Endothelial cell of umbilical vein (primary cell): ENCODE data around the gene CLDN16. TPM values are rescaled to one million over a fixed set of nuclear protein-coding genes. Genes with fewer than 3 reads are reported as not detected.

ENCODE experiments used
- BruUV-seq: library from RNA; stranded (reverse); fragments of 400-500 nt; replicated peaks from 2 replicates; lab custom pipeline; 2021; lab: Mats Ljungman, UMichigan
- CTCF ChIA-PET: fragments of 300-600, 350-600 bp; sonication (Branson Sonifier 250); formaldehyde crosslinking; loops from one replicate; lab custom pipeline; 2021; ENCODE audit warnings: antibody characterized with exemption, inconsistent platforms; lab: Charles Lee
- POLR2A ChIA-PET: fragments of 300-600, 350-600 bp; sonication (Branson Sonifier 250); formaldehyde crosslinking; loops from one replicate; lab custom pipeline; 2021; ENCODE audit warnings: antibody characterized with exemption, inconsistent platforms; lab: Charles Lee
- DNase-seq: peaks from one replicate; pipeline ENCODE4 v3.0.0-alpha.2; 2011; ENCODE audit warnings: low read depth, low spot score
- FAIRE-seq: peaks from 2 replicates; lab custom pipeline; 2011; peaks lifted over from hg19 to GRCh38; lab: Jason Lieb, UNC
- H2AFZ ChIP-seq: 2 replicates; pipeline ENCODE4 v1.6.0; 2012; ENCODE audit warnings: low read depth, low read length, control low read depth, inconsistent platforms
- H3K27ac ChIP-seq: 2 replicates; pipeline ENCODE4 v1.5.1; 2011; ENCODE audit warnings: low read depth, mild to moderate bottlenecking, control low read depth, low read length, moderate library complexity; ENCODE audit not compliant: insufficient read depth
- H3K27me3 ChIP-seq, 2 experiments: 2 replicates each; pipeline versions ENCODE4 v1.6.0 to v1.6.1; 2011; ENCODE audit warnings: low read length in 2 of 2, mixed read lengths in 1 of 2; ENCODE audit not compliant: control insufficient read depth in 2 of 2, insufficient read depth in 2 of 2
- H3K36me3 ChIP-seq, 2 experiments: 2 replicates in 1 of 2; 3 replicates in 1 of 2; pipeline ENCODE4 v1.5.1; 2011; ENCODE audit warnings: low read length in 2 of 2, mild to moderate bottlenecking in 1 of 2, moderate library complexity in 1 of 2; ENCODE audit not compliant: control insufficient read depth in 2 of 2, insufficient read depth in 2 of 2; ENCODE audit errors: extremely low read depth in 1 of 2
- H3K4me1 ChIP-seq: 3 replicates; pipeline ENCODE4 v1.5.1; 2011; ENCODE audit warnings: mild to moderate bottlenecking, low read length; ENCODE audit not compliant: control insufficient read depth, insufficient read depth; ENCODE audit errors: extremely low read depth
- H3K4me2 ChIP-seq: 2 replicates; pipeline ENCODE4 v1.6.1; 2011; ENCODE audit warnings: low read length, control low read depth, mixed read lengths; ENCODE audit not compliant: insufficient read depth
- H3K4me3 ChIP-seq, 3 experiments: fragments of 200-600 bp in 1 of 3; sonication (generic), shearing (Covaris generic) in 1 of 3; replicated peaks in 1 of 3; 2 replicates each; pipeline ENCODE4 v1.5.1; 2011 to 2016; ENCODE audit warnings: control low read depth in 3 of 3, low read length in 3 of 3, mild to moderate bottlenecking in 2 of 3, inconsistent platforms in 1 of 3, low read depth in 1 of 3, moderate library complexity in 1 of 3; ENCODE audit not compliant: insufficient read depth in 1 of 3
- H3K79me2 ChIP-seq: 2 replicates; pipeline ENCODE4 v1.6.0; 2012; ENCODE audit warnings: low read length, inconsistent platforms; ENCODE audit not compliant: control insufficient read depth, insufficient read depth
- H3K9ac ChIP-seq: replicated peaks from 2 replicates; pipeline ENCODE3; 2011; ENCODE audit warnings: low read length, control low read depth; ENCODE audit not compliant: insufficient read depth; ENCODE audit errors: extremely low read depth
- H3K9me1 ChIP-seq: replicated peaks from 3 replicates; pipeline ENCODE4 v1.6.0; 2011; ENCODE audit warnings: mild to moderate bottlenecking, low read length; ENCODE audit not compliant: control insufficient read depth, insufficient read depth; ENCODE audit errors: extremely low read depth
- H3K9me3 ChIP-seq: replicated peaks from 2 replicates; pipeline ENCODE4 v1.5.1; 2012; ENCODE audit warnings: low read length, inconsistent platforms; ENCODE audit not compliant: control insufficient read depth, insufficient read depth
- H4K20me1 ChIP-seq: replicated peaks from 2 replicates; pipeline ENCODE3; 2011; ENCODE audit warnings: mild to moderate bottlenecking, low read length; ENCODE audit not compliant: control insufficient read depth, insufficient read depth; ENCODE audit errors: extremely low read depth
- CTCF ChIP-seq, 2 donors: IDR thresholded peaks; 1 replicate in 1 of 2; 2 replicates in 1 of 2; pipeline ENCODE4 v1.5.1; 2011; ENCODE audit warnings: low read length in 2 of 2, mild to moderate bottlenecking in 2 of 2, moderate library complexity in 2 of 2, control low read depth in 1 of 2, inconsistent platforms in 1 of 2, low read depth in 1 of 2; ENCODE audit not compliant: insufficient read depth in 1 of 2; ENCODE audit errors: extremely low read depth in 1 of 2
- EZH2 ChIP-seq: IDR thresholded peaks from 2 replicates; pipeline ENCODE4 v1.6.1; 2012; ENCODE audit warnings: borderline replicate concordance, low read depth, mild to moderate bottlenecking, moderate library complexity, low read length, inconsistent platforms; ENCODE audit not compliant: severe bottlenecking
- FOS ChIP-seq: IDR thresholded peaks from 2 replicates; pipeline ENCODE4 v1.6.1; 2011; ENCODE audit warnings: mild to moderate bottlenecking, low read length, moderate library complexity, borderline replicate concordance; ENCODE audit not compliant: insufficient read depth
- GATA2 ChIP-seq: IDR thresholded peaks from 2 replicates; pipeline ENCODE4 v1.7.0; 2011; ENCODE audit warnings: low read depth, mild to moderate bottlenecking, moderate library complexity, mixed read lengths, low read length; ENCODE audit not compliant: insufficient read length, insufficient read depth
- JUN ChIP-seq: IDR thresholded peaks from 2 replicates; pipeline ENCODE4 v1.6.1; 2011; ENCODE audit warnings: borderline replicate concordance, low read depth; ENCODE audit not compliant: insufficient read length, insufficient read depth
- MAX ChIP-seq: IDR thresholded peaks from 2 replicates; pipeline ENCODE4 v1.6.1; 2011; ENCODE audit not compliant: insufficient read depth, insufficient read length
- MYC ChIP-seq: IDR thresholded peaks from one replicate; pipeline ENCODE4 v1.6.1; 2011; ENCODE audit warnings: mild to moderate bottlenecking, low read depth, low read length
- POLR2A ChIP-seq: IDR thresholded peaks from 2 replicates; pipeline ENCODE4 v1.6.1; 2012; ENCODE audit warnings: low read depth, mild to moderate bottlenecking, control low read depth, low read length
- POLR2AphosphoS5 ChIP-seq: IDR thresholded peaks from 2 replicates; pipeline ENCODE4 v1.6.1; 2012; ENCODE audit warnings: low read depth, mild to moderate bottlenecking, control low read depth, low read length, moderate library complexity; ENCODE audit not compliant: insufficient read depth
- dilution Hi-C: fragments of 300-500 bp; cut with MboI; formaldehyde crosslinking; loops from one replicate; pipeline ENCODE4 v1.15.0; 2019; ENCODE audit warnings: low sequenced_read_pairs; ENCODE audit not compliant: extremely low pct_ligation_motif_present
- intact Hi-C: fragments of 100-400 bp; cut with micrococcal nuclease; formaldehyde crosslinking; loops from one replicate; pipeline ENCODE4 v1.10.0; 2022
- polyA plus RNA-seq, 4 experiments: library from polyadenylated mRNA; depleted of rRNA in 3 of 4; stranded (reverse) in 3 of 4; unstranded in 1 of 4; fragments of >200 nt; gene quantifications; 2 replicates each; pipeline versions ENCODE4 v1.2.1 to v1.2.3, GENCODE V29; 2011 to 2012; ENCODE audit warnings: missing spikeins in 1 of 4
- total RNA-seq: library from RNA; stranded (reverse); gene quantifications from 2 replicates; pipeline ENCODE4 v1.2.3, GENCODE V29; 2021

The CLDN16 gene
- total and polyA plus RNA-seq, 2 donors (not counting 3 experiments of a cell fraction or from before 2014, with no cell fraction given), result 0.01 TPM; not detected in 1

- intact Hi-C loops, result no loop called here
- H3K4me3 ChIP-seq, result no peak overlapping the region
- CTCF ChIA-PET, result interaction anchor here (0.8 to 1.4 kb wide), 3 partner anchors 8 to 55 kb away, joined by 3 to 4 read pairs (median 4); no protein-coding TSS in a partner anchor
- no peaks in the 10 kb centered on the region for H3K9me3 ChIP-seq
- no peaks in the 10 kb centered on the region for H3K27me3 ChIP-seq
- no peak overlapping the region for H3K27ac ChIP-seq
- TF ChIP-seq EZH2 (no peak), MAX (no peak), CTCF (IDR thresholded peaks at IDR 0.05; ENCODE audit: extremely low read depth in 1 of 2, insufficient read depth in 1 of 2, low read depth in 1 of 2, low read length in 2 of 2) (no peak), MYC (no peak), POLR2AphosphoS5 (no peak), JUN (no peak), FOS (no peak), POLR2A (no peak), GATA2 (no peak)
- no peaks in the 10 kb centered on the region for H3K9me1 ChIP-seq
- no peaks in the 10 kb centered on the region for H3K36me3 ChIP-seq
- no peak for DNase-seq
- POLR2A ChIA-PET, result no interaction called here
- H3K9ac ChIP-seq, result no peak overlapping the region
- BruUV-seq, result no TSS peak
- no peaks in the 10 kb centered on the region for H3K79me2 ChIP-seq
- no peak overlapping the region for H2AFZ ChIP-seq
- no peak overlapping the region for H3K4me2 ChIP-seq
- dilution Hi-C loops, result no loop called here
- no peaks in the 10 kb centered on the region for H4K20me1 ChIP-seq
- H3K4me1 ChIP-seq, result no peaks in the 10 kb centered on the region
- FAIRE-seq, result no peak
These were observed 18.2 kb upstream of the CLDN16 start for GRCh38 chr3:190369668-190370295.
